Pancreas (tissue), 10 donors: ENCODE results near the gene RBP2. TPM values are rescaled to one million over a fixed set of nuclear protein-coding genes. Genes with fewer than 3 reads are reported as not detected.

Experiments used
- ATAC-seq, 4 donors: fragments of 200-7000 bp; cut with Tn5 transposase; one replicate each; pipeline versions ENCODE4 v1.8.0 to v1.9.1; 2020; ENCODE audit warnings: mild to moderate bottlenecking in 4 of 4, moderate library complexity in 4 of 4
- DNase-seq, 6 donors: peaks; one replicate each; pipeline ENCODE4 v3.0.0-alpha.2; 2020
- FAIRE-seq: peaks from 2 replicates; lab custom pipeline; 2012; peaks lifted over from hg19 to GRCh38; lab: Jason Lieb, UNC
- H3K27ac ChIP-seq, 4 donors: fragments of 200-600 bp; sonication (generic); 1 replicate in 3 of 4; 2 replicates in 1 of 4; pipeline versions ENCODE4 v1.5.0 to v1.8.0; 2020
- H3K27me3 ChIP-seq, 4 donors: fragments of 200-600 bp; one replicate each; pipeline ENCODE4 v1.8.0; 2021
- H3K36me3 ChIP-seq, 3 donors: fragments of 200-600 bp; sonication (generic) in 1 of 3; one replicate each; pipeline versions ENCODE4 v1.5.0 to v1.8.0; 2020 to 2021
- H3K4me1 ChIP-seq, 3 donors: fragments of 200-600 bp; one replicate each; pipeline ENCODE4 v1.8.0; 2021
- H3K4me3 ChIP-seq, 4 donors: fragments of 200-600 bp; sonication (generic) in 2 of 4; one replicate each; pipeline versions ENCODE4 v1.5.0 to v1.8.0; 2020 to 2021
- H3K9me3 ChIP-seq, 4 donors: fragments of 200-600 bp; one replicate each; pipeline ENCODE4 v1.8.0; 2021
- WGBS, 2 donors: extraction: QIAGEN DNeasy Blood & Tissue Kit; methylation state at CpG; one replicate each; pipeline ENCODE4 v1.1.7; 2013; 5-methylcytosine and 5-hydroxymethylcytosine counted together
- intact Hi-C, 3 donors: fragments of 100-400 bp; cut with DNase I; formaldehyde crosslinking; loops; one replicate each; pipeline versions ENCODE4 v1.11.1 to v1.14.2; 2022
- polyA plus RNA-seq, 2 donors: library from polyadenylated mRNA; stranded (reverse); fragments of 200-250 nt; gene quantifications; one replicate each; pipeline ENCODE4 v1.2.3, GENCODE V29; 2013
- total RNA-seq, 6 donors: library from RNA; stranded (reverse); fragmentation: NEBNext Ultra II Directional in 4 of 6; extraction: Animal tissue kit (Norgen Biotek cat#: 25700) in 4 of 6; gene quantifications; one replicate each; pipeline versions ENCODE4 v1.2.1 to v1.2.4, GENCODE V29; 2021 to 2023
- TF ChIP-seq, protein P1 (sequence below), 4 donors: fragments of 200-600 bp; sonication (generic) in 3 of 4; IDR thresholded peaks; one replicate each; pipeline versions ENCODE4 v1.5.0 to v1.8.0; 2021; ENCODE audit warnings: antibody characterized with exemption in 4 of 4
- donor health status: healthy with polysubstance abuse.
- donor health status: DM: no; HTN: no; CAD: no; lungs with moderate emphysema.
- donor health status: DM: no; HTN: no; CAD: no.
- donor health status: control.
- donor health status: control.
- donor health status: Bipolar disorder and iron deficiency.
- donor health status: DM: yes; HTN: yes; CAD: no.
- donor health status: DM: no; HTN: no; CAD: no.
- donor health status: DM: no; HTN: no; CAD: no.
- donor health status: DM: yes; HTN: yes; CAD: no.

RBP2 gene
- total and polyA plus RNA-seq, 8 donors = 0.38 to 7.5 (median 1.4) TPM; not detected in 3

- intact Hi-C loops = loop anchor here in 2 of 3 donors (2.0 to 5.0 kb wide), 2 partner anchors 133 to 135 kb away; no protein-coding TSS in a partner anchor
- H3K4me1 ChIP-seq = peaks cover 16 to 22% (median 17%) of the 10 kb centered on the region in 3 donors
- H3K27me3 ChIP-seq = no peaks in the 10 kb centered on the region
- FAIRE-seq (peak; percentile 76), DNase-seq (no peak), ATAC-seq (peak; percentile 56 to 87 (median 82))
- TF ChIP-seq, protein P1, sequence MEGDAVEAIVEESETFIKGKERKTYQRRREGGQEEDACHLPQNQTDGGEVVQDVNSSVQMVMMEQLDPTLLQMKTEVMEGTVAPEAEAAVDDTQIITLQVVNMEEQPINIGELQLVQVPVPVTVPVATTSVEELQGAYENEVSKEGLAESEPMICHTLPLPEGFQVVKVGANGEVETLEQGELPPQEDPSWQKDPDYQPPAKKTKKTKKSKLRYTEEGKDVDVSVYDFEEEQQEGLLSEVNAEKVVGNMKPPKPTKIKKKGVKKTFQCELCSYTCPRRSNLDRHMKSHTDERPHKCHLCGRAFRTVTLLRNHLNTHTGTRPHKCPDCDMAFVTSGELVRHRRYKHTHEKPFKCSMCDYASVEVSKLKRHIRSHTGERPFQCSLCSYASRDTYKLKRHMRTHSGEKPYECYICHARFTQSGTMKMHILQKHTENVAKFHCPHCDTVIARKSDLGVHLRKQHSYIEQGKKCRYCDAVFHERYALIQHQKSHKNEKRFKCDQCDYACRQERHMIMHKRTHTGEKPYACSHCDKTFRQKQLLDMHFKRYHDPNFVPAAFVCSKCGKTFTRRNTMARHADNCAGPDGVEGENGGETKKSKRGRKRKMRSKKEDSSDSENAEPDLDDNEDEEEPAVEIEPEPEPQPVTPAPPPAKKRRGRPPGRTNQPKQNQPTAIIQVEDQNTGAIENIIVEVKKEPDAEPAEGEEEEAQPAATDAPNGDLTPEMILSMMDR (IDR thresholded peaks at IDR 0.05) = peak; percentile 72 to 81 (median 78)
- no peak overlapping the region for H3K27ac ChIP-seq
- no peaks in the 10 kb centered on the region for H3K9me3 ChIP-seq
- 43 to 50% methylated on average over 7 of the region's 7 CpGs for WGBS, 2 donors
- H3K36me3 ChIP-seq = no peaks in the 10 kb centered on the region
- no peak overlapping the region for H3K4me3 ChIP-seq
Observed at GRCh38 chr3:139427283-139428060, 48.8 kb downstream of the RBP2 start.

DNA sequence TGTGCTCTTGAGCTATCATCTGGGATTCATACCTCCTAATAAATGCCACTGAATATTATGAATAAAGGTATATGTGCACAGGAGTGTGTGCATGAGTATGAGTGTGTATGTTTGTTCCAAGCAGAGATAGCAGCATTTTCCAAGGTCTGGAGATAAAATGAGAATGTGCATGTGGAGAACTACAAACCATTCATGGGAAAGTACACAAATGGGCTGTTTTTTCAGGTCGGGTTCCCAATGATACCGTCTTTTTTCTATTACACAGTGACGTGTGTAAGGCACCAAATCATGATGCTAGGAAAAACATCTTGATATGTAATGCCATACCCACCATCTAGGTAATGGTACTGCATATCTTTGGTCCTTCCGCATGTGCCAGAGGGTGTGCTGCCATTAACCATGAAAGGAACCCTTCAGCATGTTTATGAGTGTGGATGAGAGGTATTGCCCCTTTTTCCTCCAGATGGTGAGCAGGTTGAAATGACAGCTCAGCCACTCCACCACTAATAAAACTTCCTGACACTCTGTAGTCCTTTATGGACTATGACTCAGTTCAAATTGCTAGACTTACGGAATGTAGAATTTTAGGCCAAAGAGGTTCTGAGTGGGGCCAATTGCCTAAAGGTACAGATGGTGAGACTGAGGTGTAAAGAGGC, 50.4 kb downstream of the RBP2 start:
- H3K4me3 ChIP-seq = no peak overlapping the region
- intact Hi-C loops = loop anchor here in 2 of 3 donors (2.0 to 5.0 kb wide), 2 partner anchors 135 to 136 kb away; no protein-coding TSS in a partner anchor
- H3K4me1 ChIP-seq = peaks cover 22 to 25% (median 22%) of the 10 kb centered on the region in 3 donors
- H3K27ac ChIP-seq = peak overlapping the region; percentile 22 to 70 (median 56)
- DNase-seq (peak in 2 of 6 donors; percentile 36 to 38), ATAC-seq (peak; percentile 66 to 80 (median 80)), FAIRE-seq (no peak)
- TF ChIP-seq, protein P1 (IDR thresholded peaks at IDR 0.05) = no peak
- WGBS, 2 donors = 34 to 42% methylated on average over 5 of the region's 5 CpGs
- no peaks in the 10 kb centered on the region for H3K27me3 ChIP-seq
- no peaks in the 10 kb centered on the region for H3K36me3 ChIP-seq
- H3K9me3 ChIP-seq = no peaks in the 10 kb centered on the region

GRCh38 chr3:139423232-139423631, 53.1 kb downstream of the RBP2 start:
- DNase-seq = no peak
- no peaks in the 10 kb centered on the region for H3K36me3 ChIP-seq
- no peaks in the 10 kb centered on the region for H3K9me3 ChIP-seq
- WGBS, 2 donors = 52 to 55% methylated on average over 2 of the region's 2 CpGs
- no peaks in the 10 kb centered on the region for H3K27me3 ChIP-seq
- ATAC-seq = no peak
- H3K4me1 ChIP-seq = peaks cover 22 to 26% (median 25%) of the 10 kb centered on the region in 3 donors
- H3K27ac ChIP-seq = no peak overlapping the region
- intact Hi-C loops = no loop called here
- H3K4me3 ChIP-seq = no peak overlapping the region
- TF ChIP-seq, protein P1 (IDR thresholded peaks at IDR 0.05) = no peak
- no peak for FAIRE-seq

GRCh38 chr3:139421460-139421859, 54.9 kb downstream of the RBP2 start:
- no peaks in the 10 kb centered on the region for H3K36me3 ChIP-seq
- intact Hi-C loops = no loop called here
- FAIRE-seq (no peak), DNase-seq (no peak), ATAC-seq (no peak)
- H3K4me1 ChIP-seq = peaks cover 13 to 21% (median 18%) of the 10 kb centered on the region in 3 donors
- no peak overlapping the region for H3K4me3 ChIP-seq
- peak overlapping the region in 2 of 4 donors; percentile 31 to 50 for H3K27ac ChIP-seq
- no peaks in the 10 kb centered on the region for H3K9me3 ChIP-seq
- H3K27me3 ChIP-seq = no peaks in the 10 kb centered on the region
- TF ChIP-seq, protein P1 (IDR thresholded peaks at IDR 0.05) = no peak
- WGBS, 2 donors = 10 to 15% methylated on average over 1 of the region's 1 CpG
